ENCODE results near the gene ZPBP. TPM values are rescaled to one million over a fixed set of nuclear protein-coding genes. Genes with fewer than 3 reads are reported as not detected.

Gene ZPBP
- total RNA-seq, 1 experiment from 2014 or later, result not detected

GRCh38 chr7:50112250-50112649 lies 19.2 kb upstream of the ZPBP start:
- Histone ChIP-seq H3K4me3 (no peak overlapping the region), H3K27ac (no peak overlapping the region), H3K4me2 (no peak overlapping the region), H2AFZ (no peak overlapping the region), H3F3A (ENCODE audit: insufficient read depth, low read depth) (no peaks in the 10 kb centered on the region), H4K20me1 (ENCODE audit: insufficient read depth) (no peaks in the 10 kb centered on the region), H3K79me2 (ENCODE audit: low read depth) (no peaks in the 10 kb centered on the region), H3K4me1 (replicated peaks; ENCODE audit: insufficient read depth) (no peaks in the 10 kb centered on the region), H3K9me3 (ENCODE audit: insufficient read depth, low read depth) (no peaks in the 10 kb centered on the region), H3K27me3 (ENCODE audit: insufficient read depth, low read depth) (peaks cover 19% of the 10 kb centered on the region; the same call in 1 of the 2 replicates), H3K36me3 (ENCODE audit: low read depth) (no peaks in the 10 kb centered on the region), H3K9me2 (ENCODE audit: insufficient read depth) (no peaks in the 10 kb centered on the region)
- no TSS peak for BruUV-seq (replicated peaks)
- TF ChIP-seq EZH2 (IDR thresholded peaks at IDR 0.05; ENCODE audit: low read depth) (no peak), CTCF (conservative IDR thresholded peaks at IDR 0.05) (no peak)
- ChIA-PET CTCF (no interaction called here), POLR2A (ENCODE audit: unreplicated experiment) (no interaction called here)
- intact Hi-C loops (cut with micrococcal nuclease; ENCODE audit: unreplicated experiment), result no loop called here
- no peak for DNase-seq

GRCh38 chr7:50101873-50102272 lies 8.8 kb upstream of the ZPBP start:
- H3K4me2 ChIP-seq, result no peak overlapping the region
- H3K4me3 ChIP-seq, result no peak overlapping the region
- H3K27ac ChIP-seq, result no peak overlapping the region
- intact Hi-C loops (cut with micrococcal nuclease; ENCODE audit: unreplicated experiment), result loop anchor here (5.0 kb wide), 1 partner anchor 575 kb away; no protein-coding TSS in a partner anchor
- no peaks in the 10 kb centered on the region for H4K20me1 ChIP-seq (ENCODE audit: insufficient read depth)
- H3F3A ChIP-seq (ENCODE audit: insufficient read depth, low read depth), result no peaks in the 10 kb centered on the region
- H3K9me3 ChIP-seq (ENCODE audit: insufficient read depth, low read depth), result no peaks in the 10 kb centered on the region
- no peak for DNase-seq
- H3K79me2 ChIP-seq (ENCODE audit: low read depth), result no peaks in the 10 kb centered on the region
- no peaks in the 10 kb centered on the region for H3K4me1 ChIP-seq (replicated peaks; ENCODE audit: insufficient read depth)
- no peaks in the 10 kb centered on the region for H3K36me3 ChIP-seq (ENCODE audit: low read depth)
- peaks cover 28% of the 10 kb centered on the region for H3K27me3 ChIP-seq (ENCODE audit: insufficient read depth, low read depth)
- no TSS peak for BruUV-seq (replicated peaks)
- ChIA-PET POLR2A (ENCODE audit: unreplicated experiment) (no interaction called here), CTCF (no interaction called here)
- H2AFZ ChIP-seq, result no peak overlapping the region
- no peaks in the 10 kb centered on the region for H3K9me2 ChIP-seq (ENCODE audit: insufficient read depth)
- TF ChIP-seq EZH2 (IDR thresholded peaks at IDR 0.05; ENCODE audit: low read depth) (no peak), CTCF (conservative IDR thresholded peaks at IDR 0.05) (no peak)

- Histone ChIP-seq H3K36me3 (ENCODE audit: low read depth) (no peaks in the 10 kb centered on the region), H3F3A (ENCODE audit: insufficient read depth, low read depth) (no peaks in the 10 kb centered on the region), H3K9me3 (ENCODE audit: insufficient read depth, low read depth) (no peaks in the 10 kb centered on the region), H3K27ac (no peak overlapping the region), H3K27me3 (ENCODE audit: insufficient read depth, low read depth) (peaks cover 18% of the 10 kb centered on the region; the same call in 1 of the 2 replicates), H3K4me2 (no peak overlapping the region), H3K9me2 (ENCODE audit: insufficient read depth) (no peaks in the 10 kb centered on the region), H4K20me1 (ENCODE audit: insufficient read depth) (0 out of 2 replicates have a peak, but pooled peaks cover 5% of the 10 kb centered on the region), H2AFZ (no peak overlapping the region), H3K4me1 (replicated peaks; ENCODE audit: insufficient read depth) (no peaks in the 10 kb centered on the region), H3K4me3 (no peak overlapping the region), H3K79me2 (ENCODE audit: low read depth) (no peaks in the 10 kb centered on the region)
- intact Hi-C loops (cut with micrococcal nuclease; ENCODE audit: unreplicated experiment), result no loop called here
- no TSS peak for BruUV-seq (replicated peaks)
- no peak for DNase-seq
- CTCF ChIA-PET, result no interaction called here
- POLR2A ChIA-PET (ENCODE audit: unreplicated experiment), result no interaction called here
- no peak for TF ChIP-seq EZH2 (IDR thresholded peaks at IDR 0.05; ENCODE audit: low read depth)
- TF ChIP-seq CTCF (conservative IDR thresholded peaks at IDR 0.05), result no peak
These were observed 2.6 kb upstream of the ZPBP start for GRCh38 chr7:50095634-50096033.

All from PC-9 (cell line).